HepG2 (cell line): ENCODE measurements around the gene MFN2. TPM values are rescaled to one million over a fixed set of nuclear protein-coding genes. Genes with fewer than 3 reads are reported as not detected.

Experiments
- ATAC-seq: fragments of 200-7000 bp; cut with Tn5 transposase; 3 replicates; pipeline ENCODE4 v1.9.1; 2020; ENCODE audit warnings: mild to moderate bottlenecking, moderate library complexity
- BruUV-seq: library from RNA; stranded (reverse); fragments of 400-500 nt; replicated peaks from 2 replicates; lab custom pipeline; 2021; lab: Mats Ljungman, UMichigan
- CTCF ChIA-PET: fragments of 300-600 bp; formaldehyde crosslinking; extraction: SDS; loops from one replicate; lab custom pipeline; 2021; ENCODE audit warnings: low total read pairs, inconsistent platforms, low intra/inter-chr PET ratio; lab: Yijun Ruan, JAX
- POLR2A ChIA-PET: fragments of 350-600 bp; sonication (Branson Sonifier 250); formaldehyde crosslinking; loops from one replicate; lab custom pipeline; 2020; ENCODE audit warnings: antibody characterized with exemption, inconsistent platforms; lab: Yijun Ruan, JAX
- DNase-seq: peaks from one replicate; pipeline ENCODE4 v3.0.0-alpha.2; 2015; ENCODE audit warnings: low spot score
- FAIRE-seq: peaks from 3 replicates; lab custom pipeline; 2011; peaks lifted over from hg19 to GRCh38; lab: Jason Lieb, UNC
- H2AFZ ChIP-seq: one replicate; pipeline ENCODE4 v1.6.1; 2011; ENCODE audit warnings: low read length, inconsistent platforms
- H3K27ac ChIP-seq: fragments of 300-600 bp; 3 replicates; pipeline ENCODE4 v1.8.0; 2011; ENCODE audit warnings: mixed run types, mild to moderate bottlenecking, mixed read lengths, low read length, inconsistent platforms; ENCODE audit not compliant: insufficient read depth; ENCODE audit errors: extremely low read length
- H3K27me3 ChIP-seq, 2 experiments: fragments of 200-600 bp in 1 of 2; 2 replicates in 1 of 2; 3 replicates in 1 of 2; pipeline versions ENCODE4 v1.6.0 to v1.8.0; 2011; ENCODE audit warnings: low read length in 2 of 2, mild to moderate bottlenecking in 2 of 2, moderate library complexity in 2 of 2, inconsistent platforms in 1 of 2; ENCODE audit not compliant: insufficient read depth in 2 of 2, control insufficient read depth in 1 of 2
- H3K36me3 ChIP-seq, 2 experiments: fragments of 200-600 bp in 1 of 2; replicated peaks in 1 of 2; 2 replicates in 1 of 2; 3 replicates in 1 of 2; pipeline versions ENCODE4 v1.5.1 to v1.8.0; 2011; ENCODE audit warnings: low read length in 2 of 2, inconsistent platforms in 1 of 2; ENCODE audit not compliant: insufficient read depth in 2 of 2, control insufficient read depth in 1 of 2
- H3K4me1 ChIP-seq: 2 replicates; pipeline ENCODE4 v1.5.1; 2012; ENCODE audit warnings: low read length, inconsistent platforms; ENCODE audit not compliant: insufficient read depth
- H3K4me2 ChIP-seq: 2 replicates; pipeline ENCODE4 v1.6.0; 2011; ENCODE audit warnings: low read depth, low read length, inconsistent platforms
- H3K4me3 ChIP-seq, 3 experiments: fragments of 200-600 bp in 1 of 3; sonication (generic), shearing (Covaris generic) in 1 of 3; replicated peaks in 1 of 3; 2 replicates each; pipeline ENCODE4 v1.5.1; 2011 to 2016; ENCODE audit warnings: low read length in 3 of 3, inconsistent platforms in 2 of 3, low read depth in 2 of 3, mild to moderate bottlenecking in 2 of 3, control low read depth in 1 of 3, mixed read lengths in 1 of 3; ENCODE audit not compliant: insufficient read depth in 1 of 3
- H3K79me2 ChIP-seq: one replicate; pipeline ENCODE4 v1.6.1; 2011; ENCODE audit warnings: low read length, inconsistent platforms; ENCODE audit not compliant: insufficient read depth
- H3K9ac ChIP-seq: 2 replicates; pipeline ENCODE4 v1.6.0; 2011; ENCODE audit warnings: mild to moderate bottlenecking, low read depth, low read length, inconsistent platforms; ENCODE audit not compliant: insufficient read depth
- H3K9me3 ChIP-seq: 2 replicates; pipeline ENCODE4 v1.5.1; 2012; ENCODE audit warnings: mild to moderate bottlenecking, low read length
- H4K20me1 ChIP-seq: 2 replicates; pipeline ENCODE4 v1.6.0; 2011; ENCODE audit warnings: inconsistent platforms, mild to moderate bottlenecking, low read length, moderate library complexity; ENCODE audit not compliant: insufficient read depth
- CEBPB ChIP-seq: IDR thresholded peaks from 2 replicates; pipeline ENCODE4 v1.6.1; 2011; ENCODE audit warnings: low read depth, low read length, improper control_type of control experiment, borderline replicate concordance
- CEBPG ChIP-seq: IDR thresholded peaks from 2 replicates; pipeline ENCODE4 v1.6.1; 2016
- EED ChIP-seq: sonication (generic); formaldehyde crosslinking; IDR thresholded peaks from 2 replicates; pipeline ENCODE4 v1.5.0; 2020; ENCODE audit warnings: mild to moderate bottlenecking, missing genetic modification reagents
- ELF3 ChIP-seq: IDR thresholded peaks from 2 replicates; pipeline ENCODE4 v1.6.1; 2016; ENCODE audit warnings: missing genetic modification reagents, missing compliant biosample characterization
- ETV5 ChIP-seq: IDR thresholded peaks from 2 replicates; pipeline ENCODE4 v1.6.1; 2018; ENCODE audit warnings: missing biosample characterization, missing genetic modification reagents, inconsistent platforms, borderline replicate concordance
- KLF13 ChIP-seq: sonication (generic); formaldehyde crosslinking; IDR thresholded peaks from 2 replicates; pipeline ENCODE4 v1.4.0; 2020; ENCODE audit warnings: mild to moderate bottlenecking, missing genetic modification reagents
- KMT2B ChIP-seq: IDR thresholded peaks from 2 replicates; pipeline ENCODE4 v1.6.1; 2016; ENCODE audit warnings: missing genetic modification reagents, missing compliant biosample characterization
- MXD4 ChIP-seq: IDR thresholded peaks from 2 replicates; pipeline ENCODE4 v1.6.1; 2016; ENCODE audit warnings: mild to moderate bottlenecking, missing biosample characterization, missing genetic modification reagents
- ZNF263 ChIP-seq: sonication (generic); formaldehyde crosslinking; IDR thresholded peaks from 2 replicates; pipeline ENCODE4 v1.4.0; 2020; ENCODE audit warnings: missing genetic modification reagents
- ZNF362 ChIP-seq: sonication (generic); formaldehyde crosslinking; IDR thresholded peaks from 2 replicates; pipeline ENCODE4 v1.4.0; 2020; ENCODE audit warnings: missing genetic modification reagents, mild to moderate bottlenecking, borderline replicate concordance
- ZNF501 ChIP-seq: sonication (generic); formaldehyde crosslinking; IDR thresholded peaks from 2 replicates; pipeline ENCODE4 v1.5.1; 2020; ENCODE audit warnings: mild to moderate bottlenecking, moderate library complexity, missing genetic modification reagents
- ZNF770 ChIP-seq: sonication (generic); formaldehyde crosslinking; IDR thresholded peaks from 2 replicates; pipeline ENCODE4 v1.5.0; 2020; ENCODE audit warnings: mild to moderate bottlenecking, missing genetic modification reagents
- WGBS: methylation state at CpG from one replicate; pipeline ENCODE4 v1.1.6; 2017; ENCODE audit warnings: low lambda C conversion rate; 5-methylcytosine and 5-hydroxymethylcytosine counted together
- in situ Hi-C: cut with HindIII; loops from 2 replicates; pipeline ENCODE4 v1.10.0; 2017; ENCODE audit warnings: low pct_unique_long_range_greater_than_20kb; ENCODE audit not compliant: extremely low pct_ligation_motif_present
- intact Hi-C: fragments of 100-400 bp; cut with micrococcal nuclease; formaldehyde crosslinking; loops from one replicate; pipeline ENCODE4 v1.10.0; 2022; ENCODE audit not compliant: unreplicated experiment
- polyA plus RNA-seq, 8 experiments: library from polyadenylated mRNA; depleted of rRNA in 3 of 8; stranded (reverse) in 7 of 8; unstranded in 1 of 8; fragments of >200 nt; fragmentation: Illumina TruSeq in 4 of 8; extraction: Trizol in 4 of 8; gene quantifications; 2 replicates each; pipeline versions ENCODE4 v1.2.1 to v1.2.3, GENCODE V29; 2011 to 2016; ENCODE audit warnings: low read depth in 4 of 8, missing spikeins in 1 of 8, mixed read lengths in 1 of 8; ENCODE audit not compliant: insufficient read depth in 1 of 8
- total RNA-seq, 5 experiments: library from RNA; depleted of rRNA; stranded (reverse); fragments of >200 nt; fragmentation: Illumina TruSeq; extraction: Trizol; gene quantifications; 2 replicates each; pipeline ENCODE4 v1.2.3, GENCODE V29; 2016; ENCODE audit warnings: low read depth in 1 of 5
- TF ChIP-seq, protein P1 (sequence below): sonication (generic); formaldehyde crosslinking; IDR thresholded peaks from 2 replicates; pipeline ENCODE4 v1.4.0; 2020; ENCODE audit warnings: mild to moderate bottlenecking, missing genetic modification reagents

The MFN2 gene
- total and polyA plus RNA-seq, 2 of the 13 experiments (the other 11 are each of a cell fraction or from before 2014, with no cell fraction given) = 38.7 to 60.9 TPM

- TF ChIP-seq ZNF770 (CRISPR knock-in tag) (peak; percentile 5; the same call in 1 of the 2 replicates), MXD4 (CRISPR knock-in tag) (peak; percentile 76)
Observed at GRCh38 chr1:11979851-11980675, at the start of gene MFN2 (continued).

- no peak overlapping the region for H3K4me3 ChIP-seq
- ChIA-PET POLR2A (interaction anchor here (0.6 to 9.1 kb wide), 4 partner anchors 19 to 89 kb away, joined by 3 to 178 read pairs (median 4); partner anchors contain the start of genes MFN2 and MIIP), CTCF (no interaction called here)
- FAIRE-seq (no peak), ATAC-seq (no peak), DNase-seq (peak; percentile 32)
- H3K27me3 ChIP-seq = no peaks in the 10 kb centered on the region; a peak in 1 of 5 replicates
- H3K79me2 ChIP-seq = peaks cover 17% of the 10 kb centered on the region
- no peak overlapping the region for H2AFZ ChIP-seq
- in situ Hi-C loops = no loop called here
- peak overlapping the region; percentile 74 for H3K4me2 ChIP-seq
- peaks cover 71% of the 10 kb centered on the region for H3K4me1 ChIP-seq
- no TSS peak for BruUV-seq
- H3K9ac ChIP-seq = peak overlapping the region; percentile 24; the same call in 1 of the 2 replicates
- intact Hi-C loops = no loop called here
- H3K9me3 ChIP-seq = no peaks in the 10 kb centered on the region
- 15% methylated on average over 7 of the region's 7 CpGs for whole genome bisulfite sequencing
- no peaks in the 10 kb centered on the region for H3K36me3 ChIP-seq
- H3K27ac ChIP-seq = peak overlapping the region; percentile 35
- H4K20me1 ChIP-seq = no peaks in the 10 kb centered on the region
- peak; percentile 76 for TF ChIP-seq CEBPB
- TF ChIP-seq EED (CRISPR knock-in tag) = no peak
- peak; percentile 80 for TF ChIP-seq ZNF362 (CRISPR knock-in tag)
- peak; percentile 32; the same call in 1 of the 2 replicates for TF ChIP-seq ETV5
- TF ChIP-seq KMT2B = no peak
- no peak for TF ChIP-seq KLF13
- TF ChIP-seq ELF3 (CRISPR knock-in tag) = 0 out of 2 replicates have a peak, but pooled peaks have one; percentile 14
- peak; percentile 55; the same call in 1 of the 2 replicates for TF ChIP-seq ZNF263
- TF ChIP-seq, protein P1, sequence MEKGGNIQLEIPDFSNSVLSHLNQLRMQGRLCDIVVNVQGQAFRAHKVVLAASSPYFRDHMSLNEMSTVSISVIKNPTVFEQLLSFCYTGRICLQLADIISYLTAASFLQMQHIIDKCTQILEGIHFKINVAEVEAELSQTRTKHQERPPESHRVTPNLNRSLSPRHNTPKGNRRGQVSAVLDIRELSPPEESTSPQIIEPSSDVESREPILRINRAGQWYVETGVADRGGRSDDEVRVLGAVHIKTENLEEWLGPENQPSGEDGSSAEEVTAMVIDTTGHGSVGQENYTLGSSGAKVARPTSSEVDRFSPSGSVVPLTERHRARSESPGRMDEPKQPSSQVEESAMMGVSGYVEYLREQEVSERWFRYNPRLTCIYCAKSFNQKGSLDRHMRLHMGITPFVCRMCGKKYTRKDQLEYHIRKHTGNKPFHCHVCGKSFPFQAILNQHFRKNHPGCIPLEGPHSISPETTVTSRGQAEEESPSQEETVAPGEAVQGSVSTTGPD = 0 out of 2 replicates have a peak, but pooled peaks have one; percentile 19
- TF ChIP-seq CEBPG (CRISPR knock-in tag) = peak; percentile 60; the same call in 1 of the 2 replicates
- 0 out of 2 replicates have a peak, but pooled peaks have one; percentile 31 for TF ChIP-seq ZNF501 (CRISPR knock-in tag)
Observed at GRCh38 chr1:11930571-11931445, 49.4 kb upstream of the MFN2 start.
